Osteoblast (primary cell): ENCODE results near the gene HS3ST6. TPM values are rescaled to one million over a fixed set of nuclear protein-coding genes. Genes with fewer than 3 reads are reported as not detected.

Experiments
- DNase-seq: peaks from one replicate; pipeline ENCODE4 v3.0.0; 2011; ENCODE audit warnings: low spot score, mixed read lengths; ENCODE audit not compliant: insufficient read length; ENCODE audit errors: missing footprints
- H2AFZ ChIP-seq: 2 replicates; pipeline ENCODE4 v1.6.0; 2011; ENCODE audit warnings: mild to moderate bottlenecking, low read length
- H3K27ac ChIP-seq: 2 replicates; pipeline ENCODE4 v1.5.1; 2011; ENCODE audit warnings: mild to moderate bottlenecking, low read depth, low read length, moderate library complexity
- H3K27me3 ChIP-seq: 2 replicates; pipeline ENCODE4 v1.6.0; 2012; ENCODE audit warnings: mild to moderate bottlenecking, control low read depth, inconsistent platforms, low read length, moderate library complexity; ENCODE audit not compliant: insufficient read depth
- H3K36me3 ChIP-seq: 2 replicates; pipeline ENCODE4 v1.5.1; 2011; ENCODE audit warnings: mild to moderate bottlenecking, low read length, control low read depth, moderate library complexity; ENCODE audit not compliant: insufficient read depth
- H3K4me1 ChIP-seq: 2 replicates; pipeline ENCODE4 v1.5.1; 2011; ENCODE audit warnings: mild to moderate bottlenecking, low read length, control low read depth, moderate library complexity; ENCODE audit not compliant: insufficient read depth
- H3K4me2 ChIP-seq: 2 replicates; pipeline ENCODE4 v1.6.0; 2011; ENCODE audit warnings: mild to moderate bottlenecking, low read length; ENCODE audit not compliant: insufficient read depth
- H3K4me3 ChIP-seq: fragments of 200-600 bp; sonication (generic); 3 replicates; pipeline ENCODE4 v1.5.1; 2012; ENCODE audit warnings: mild to moderate bottlenecking, low read length, inconsistent platforms; ENCODE audit not compliant: insufficient read depth
- H3K79me2 ChIP-seq: 2 replicates; pipeline ENCODE4 v1.6.0; 2012; ENCODE audit warnings: mild to moderate bottlenecking, low read length, control low read depth, inconsistent platforms; ENCODE audit not compliant: insufficient read depth
- H3K9me3 ChIP-seq: 2 replicates; pipeline ENCODE4 v1.5.1; 2011; ENCODE audit warnings: low read depth, low read length, control low read depth
- H4K20me1 ChIP-seq: 2 replicates; pipeline ENCODE4 v1.6.0; 2012; ENCODE audit warnings: mild to moderate bottlenecking, low read length, control low read depth; ENCODE audit not compliant: insufficient read depth
- CTCF ChIP-seq: IDR thresholded peaks from 2 replicates; pipeline ENCODE4 v1.5.1; 2011; ENCODE audit warnings: mild to moderate bottlenecking, low read depth, low read length, moderate library complexity; ENCODE audit errors: extremely low read depth
- total RNA-seq: library from RNA; depleted of rRNA; stranded (reverse); fragments of >200 nt; gene quantifications from 2 replicates; pipeline ENCODE4 v1.2.3, GENCODE V29; 2012

The HS3ST6 gene
- total RNA-seq, 1 donor: not detected

- no peaks in the 10 kb centered on the region for H3K27me3 ChIP-seq
- no peaks in the 10 kb centered on the region for H3K79me2 ChIP-seq
- TF ChIP-seq CTCF: no peak
- H3K27ac ChIP-seq: no peak overlapping the region
- no peak overlapping the region for H3K4me2 ChIP-seq
- no peaks in the 10 kb centered on the region for H3K4me1 ChIP-seq
- no peak overlapping the region for H3K4me3 ChIP-seq
- DNase-seq: peak; percentile 25
- H3K9me3 ChIP-seq: no peaks in the 10 kb centered on the region
- no peaks in the 10 kb centered on the region for H4K20me1 ChIP-seq
- no peak overlapping the region for H2AFZ ChIP-seq
- H3K36me3 ChIP-seq: no peaks in the 10 kb centered on the region
Observed at GRCh38 chr16:1953734-1954133, 35.5 kb upstream of the HS3ST6 start.

GRCh38 chr16:1950559-1950958 lies 32.3 kb upstream of the HS3ST6 start:
- Histone ChIP-seq H3K27me3 (no peaks in the 10 kb centered on the region), H2AFZ (no peak overlapping the region), H3K36me3 (no peaks in the 10 kb centered on the region), H3K27ac (no peak overlapping the region), H3K9me3 (no peaks in the 10 kb centered on the region), H3K79me2 (no peaks in the 10 kb centered on the region), H4K20me1 (no peaks in the 10 kb centered on the region), H3K4me1 (no peaks in the 10 kb centered on the region), H3K4me2 (no peak overlapping the region), H3K4me3 (no peak overlapping the region)
- peak; percentile 23 for DNase-seq
- TF ChIP-seq CTCF: no peak

GRCh38 chr16:1950047-1950446 lies 31.8 kb upstream of the HS3ST6 start:
- no peak overlapping the region for H2AFZ ChIP-seq

GRCh38 chr16:1949507-1949906 lies 31.3 kb upstream of the HS3ST6 start:
- no peaks in the 10 kb centered on the region for H3K27me3 ChIP-seq
- H3K4me3 ChIP-seq: no peak overlapping the region
- H3K4me2 ChIP-seq: no peak overlapping the region
- no peaks in the 10 kb centered on the region for H3K4me1 ChIP-seq
- no peak overlapping the region for H2AFZ ChIP-seq
- no peak for TF ChIP-seq CTCF
- no peak for DNase-seq
- H3K36me3 ChIP-seq: no peaks in the 10 kb centered on the region
- H3K27ac ChIP-seq: no peak overlapping the region
- no peaks in the 10 kb centered on the region for H3K9me3 ChIP-seq
- no peaks in the 10 kb centered on the region for H3K79me2 ChIP-seq
- no peaks in the 10 kb centered on the region for H4K20me1 ChIP-seq

More at GRCh38 chr16:1950047-1950446, 31.8 kb upstream of the HS3ST6 start:
- Histone ChIP-seq H3K27me3 (no peaks in the 10 kb centered on the region), H3K4me2 (no peak overlapping the region), H3K4me1 (no peaks in the 10 kb centered on the region), H4K20me1 (no peaks in the 10 kb centered on the region), H3K4me3 (no peak overlapping the region), H3K9me3 (no peaks in the 10 kb centered on the region), H3K79me2 (no peaks in the 10 kb centered on the region), H3K36me3 (no peaks in the 10 kb centered on the region), H3K27ac (no peak overlapping the region)
- DNase-seq: peak; percentile 29
- TF ChIP-seq CTCF: no peak
